ENCODE data around the gene KBTBD3.

The KBTBD3 gene, protein sequence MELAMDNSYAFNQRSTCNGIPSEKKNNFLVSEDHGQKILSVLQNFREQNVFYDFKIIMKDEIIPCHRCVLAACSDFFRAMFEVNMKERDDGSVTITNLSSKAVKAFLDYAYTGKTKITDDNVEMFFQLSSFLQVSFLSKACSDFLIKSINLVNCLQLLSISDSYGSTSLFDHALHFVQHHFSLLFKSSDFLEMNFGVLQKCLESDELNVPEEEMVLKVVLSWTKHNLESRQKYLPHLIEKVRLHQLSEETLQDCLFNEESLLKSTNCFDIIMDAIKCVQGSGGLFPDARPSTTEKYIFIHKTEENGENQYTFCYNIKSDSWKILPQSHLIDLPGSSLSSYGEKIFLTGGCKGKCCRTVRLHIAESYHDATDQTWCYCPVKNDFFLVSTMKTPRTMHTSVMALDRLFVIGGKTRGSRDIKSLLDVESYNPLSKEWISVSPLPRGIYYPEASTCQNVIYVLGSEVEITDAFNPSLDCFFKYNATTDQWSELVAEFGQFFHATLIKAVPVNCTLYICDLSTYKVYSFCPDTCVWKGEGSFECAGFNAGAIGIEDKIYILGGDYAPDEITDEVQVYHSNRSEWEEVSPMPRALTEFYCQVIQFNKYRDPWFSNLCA

GRCh38 chr11:106076919-106077608 lies at the start of gene KBTBD3:
Gene KBTBD3, minus strand, starts transcription at chr11:106077347. Its CDS starts 18,250 bp downstream, at chr11:106059097.
- DNase-seq (ENCODE audit: low spot score), result peak; percentile 100

GRCh38 chr11:106121570-106122320 lies 44.6 kb upstream of the KBTBD3 start:
- DNase-seq (ENCODE audit: low spot score), result no peak

DNA sequence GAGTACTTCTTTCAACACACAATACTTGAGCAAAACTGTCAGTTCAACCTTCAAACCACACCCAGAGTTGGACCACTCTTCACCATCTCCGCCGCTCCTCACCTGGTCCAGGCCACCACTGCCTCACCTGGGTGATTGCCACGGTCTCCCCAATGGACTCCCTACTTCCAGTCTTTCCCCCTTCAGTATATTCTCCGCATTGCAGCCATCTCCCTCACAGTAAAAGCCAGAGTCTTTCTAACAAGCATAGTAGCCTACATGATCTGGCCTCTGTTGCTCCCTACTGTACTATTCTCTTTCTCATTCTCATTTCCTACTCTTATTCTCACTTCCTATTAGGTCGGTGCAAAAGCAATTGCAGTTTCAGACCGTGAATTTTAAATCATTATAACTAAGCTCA lies 28.8 kb upstream of the KBTBD3 start:
- DNase-seq (ENCODE audit: low spot score), result no peak

- no peak for DNase-seq (ENCODE audit: low spot score)
Measured at GRCh38 chr11:106101819-106102218, 24.7 kb upstream of the KBTBD3 start.

DNA sequence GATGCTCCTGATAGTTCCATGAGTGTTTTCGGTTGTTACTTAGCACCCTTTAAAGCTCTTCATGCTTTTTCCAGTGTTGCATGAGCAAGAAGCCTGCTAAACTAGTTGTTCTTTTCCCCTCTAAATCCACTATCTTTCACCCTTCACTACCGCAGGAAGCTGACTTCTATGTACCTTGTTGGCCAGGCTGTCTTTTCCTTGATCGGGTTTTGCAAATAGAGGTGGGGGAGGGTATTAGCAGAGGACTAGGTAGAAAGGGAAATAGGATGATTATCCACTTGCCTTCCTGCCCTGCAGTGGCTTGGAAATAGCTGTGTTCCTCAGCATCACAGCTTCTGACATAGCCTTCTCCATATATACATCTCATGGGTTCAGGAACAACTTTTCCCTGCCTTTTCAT lies 24.2 kb upstream of the KBTBD3 start:
- DNase-seq (ENCODE audit: low spot score), result no peak

- no peak for DNase-seq (ENCODE audit: low spot score)
Measured at GRCh38 chr11:106098893-106099553, 21.9 kb upstream of the KBTBD3 start.

GRCh38 chr11:106092446-106092845 lies 15.3 kb upstream of the KBTBD3 start:
- DNase-seq (ENCODE audit: low spot score), result no peak

GRCh38 chr11:106091480-106092123 lies 14.5 kb upstream of the KBTBD3 start:
- no peak for DNase-seq (ENCODE audit: low spot score)

- no peak for DNase-seq (ENCODE audit: low spot score)
Measured at GRCh38 chr11:106088896-106089295, 11.7 kb upstream of the KBTBD3 start.

- DNase-seq (ENCODE audit: low spot score), result peak; percentile 50
Measured at GRCh38 chr11:106087815-106088435, 10.8 kb upstream of the KBTBD3 start.

DNA sequence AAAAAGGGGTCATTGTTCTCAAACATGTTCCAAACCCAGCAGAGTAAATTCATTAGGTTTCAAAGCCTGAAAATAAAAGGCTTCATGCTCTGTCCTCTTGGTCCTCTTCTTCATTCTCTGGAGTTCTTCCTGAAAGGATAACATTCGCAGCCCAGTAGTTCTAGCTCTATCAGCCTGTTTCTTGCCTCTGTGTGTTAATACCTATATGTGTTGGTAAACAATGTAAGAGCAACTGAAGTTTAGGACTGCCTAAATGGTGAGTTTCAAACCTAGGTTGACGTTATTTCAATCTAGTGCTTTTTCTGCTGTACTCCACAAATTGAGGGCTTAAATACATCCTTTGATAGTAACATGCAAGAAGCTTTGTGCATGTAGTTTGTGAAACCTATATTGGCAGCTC lies 9.7 kb upstream of the KBTBD3 start:
- no peak for DNase-seq (ENCODE audit: low spot score)

DNA sequence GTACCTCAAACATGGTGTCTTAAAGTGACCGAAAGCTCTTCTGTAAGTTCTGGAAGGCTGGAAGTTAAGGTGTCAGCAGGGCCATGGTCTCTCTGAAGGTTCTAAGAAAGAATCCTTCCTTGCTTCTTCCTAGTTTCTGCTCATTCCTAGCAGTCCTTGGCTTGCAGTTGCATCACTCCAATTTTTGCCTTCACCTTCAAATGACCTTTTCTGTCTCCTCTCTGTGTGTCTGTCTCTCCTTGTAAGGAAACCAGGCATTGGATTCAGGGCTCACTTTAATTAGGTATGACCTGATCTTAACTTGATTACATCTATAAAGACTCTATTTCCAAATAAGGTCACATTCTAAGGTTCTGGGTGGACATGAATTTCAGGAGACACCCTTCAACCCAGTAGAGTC lies 9.0 kb upstream of the KBTBD3 start:
- DNase-seq (ENCODE audit: low spot score), result no peak

GRCh38 chr11:106082096-106082495 lies 4.9 kb upstream of the KBTBD3 start:
- DNase-seq (ENCODE audit: low spot score), result no peak

DNA sequence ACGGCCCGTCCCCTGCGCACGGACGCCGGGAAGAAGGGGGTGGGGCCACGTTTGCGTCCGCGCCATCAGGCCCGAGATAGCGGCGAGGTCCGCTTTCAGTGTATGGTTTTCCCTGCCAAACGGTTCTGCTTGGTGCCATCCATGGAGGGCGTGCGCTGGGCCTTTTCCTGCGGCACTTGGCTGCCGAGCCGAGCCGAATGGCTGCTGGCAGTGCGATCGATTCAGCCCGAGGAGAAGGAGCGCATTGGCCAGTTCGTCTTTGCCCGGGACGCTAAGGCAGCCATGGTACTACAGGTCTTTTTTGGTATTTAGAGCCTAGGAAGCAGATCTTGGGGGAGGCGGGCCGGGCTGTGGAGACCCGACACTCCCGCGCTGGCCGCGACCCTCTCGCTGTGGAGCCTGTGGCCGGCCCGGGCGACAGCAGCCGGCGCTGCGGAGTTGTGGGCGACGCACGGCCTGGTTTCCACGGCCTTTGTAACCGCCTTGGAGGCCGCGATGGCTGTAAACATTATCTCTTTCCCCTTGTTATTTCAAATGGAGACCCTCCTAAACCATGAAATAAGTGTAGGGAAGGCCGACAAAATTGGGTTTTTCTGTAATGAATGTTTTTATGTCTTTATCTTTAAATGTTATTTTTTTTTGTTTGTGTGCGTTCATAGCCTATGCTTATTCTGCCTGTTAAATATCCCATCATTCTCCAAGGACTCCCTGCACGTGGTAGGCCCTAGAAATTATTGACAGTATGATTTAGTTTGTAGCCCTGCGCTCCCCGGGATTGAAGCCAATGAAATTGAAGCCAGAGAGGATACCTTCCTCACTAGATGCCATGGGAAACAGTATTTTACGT lies 685 bp upstream of the KBTBD3 start, which contains the start of gene AASDHPPT:
AASDHPPT (plus strand) TSS at position 54 of the 847 bp plus-strand sequence; CDS start at position 103, 49 bp downstream.
- peak; percentile 66 for DNase-seq (ENCODE audit: low spot score)

DNA sequence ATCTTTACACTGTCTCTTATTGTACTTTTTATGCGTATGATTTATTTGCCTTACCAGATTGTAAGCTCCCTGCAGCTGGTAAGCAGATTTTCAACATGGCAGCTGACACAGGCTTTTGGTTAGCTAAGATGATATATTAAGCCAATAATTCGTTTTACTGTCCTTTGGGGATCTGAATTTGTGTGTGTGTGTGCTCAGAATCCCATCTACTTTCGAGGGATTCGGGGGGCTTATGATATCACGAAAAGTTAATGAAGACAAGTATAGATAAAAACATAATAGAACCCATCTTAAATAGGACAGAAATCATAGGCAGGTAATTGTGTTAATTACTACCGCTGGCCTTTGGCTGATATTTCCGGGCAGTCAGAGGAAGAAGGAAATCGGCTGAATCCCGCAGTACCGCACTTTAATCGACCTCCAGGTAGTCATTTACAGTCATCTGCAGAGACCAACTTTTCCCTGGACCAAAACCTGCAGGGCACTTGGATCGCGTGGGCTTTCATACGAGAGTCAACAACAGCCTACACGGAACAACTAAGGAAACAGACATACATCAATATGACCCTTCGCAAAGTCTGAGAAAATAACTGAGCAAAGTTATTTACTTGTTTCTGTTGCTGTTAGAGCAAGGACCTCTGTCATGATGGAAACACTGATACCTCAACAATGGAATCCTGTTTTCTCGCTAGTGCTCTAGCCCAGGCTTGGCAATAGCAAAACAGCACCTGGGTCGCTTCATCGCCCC lies 802 bp downstream of the KBTBD3 start:
- no peak for DNase-seq (ENCODE audit: low spot score)

- peak; percentile 42 for DNase-seq (ENCODE audit: low spot score)
Measured at GRCh38 chr11:106072804-106073203, 4.3 kb downstream of the KBTBD3 start.

DNA sequence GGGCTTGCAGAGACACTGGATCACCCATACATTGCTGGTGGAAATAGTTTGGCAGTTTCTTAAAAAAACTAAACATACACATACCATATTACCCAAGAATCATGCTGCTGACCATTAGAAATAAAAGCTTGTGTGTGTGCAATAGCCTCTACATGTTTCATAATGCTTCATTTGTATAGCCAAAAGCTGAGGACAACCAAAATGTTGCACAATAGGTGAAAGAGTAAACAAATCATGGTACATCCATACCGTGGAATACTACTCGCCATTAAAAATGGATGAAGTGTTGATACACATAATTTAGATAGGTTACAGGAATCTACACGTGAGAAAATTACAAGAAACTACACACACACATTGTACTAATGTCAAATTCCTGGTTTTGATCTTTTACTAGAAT lies 6.5 kb downstream of the KBTBD3 start:
- no peak for DNase-seq (ENCODE audit: low spot score)

- no peak for DNase-seq (ENCODE audit: low spot score)
Measured at GRCh38 chr11:106063009-106063408, 14.1 kb downstream of the KBTBD3 start.
